NB4 (cell line): ENCODE data around the gene SUGP1.

Experiments used
- DNase-seq: peaks from one replicate; pipeline ENCODE4 v3.0.0; 2010; ENCODE audit warnings: low read depth
- H3K4me3 ChIP-seq: one replicate; pipeline ENCODE4 v1.5.1; 2011; ENCODE audit warnings: mild to moderate bottlenecking, low read depth, low read length, moderate library complexity
- CTCF ChIP-seq: IDR thresholded peaks from one replicate; pipeline ENCODE4 v1.5.1; 2012; ENCODE audit warnings: low read depth, low read length
- MAX ChIP-seq: IDR thresholded peaks from 2 replicates; pipeline ENCODE4 v1.6.1; 2011; ENCODE audit warnings: low read depth, low read length
- MYC ChIP-seq: IDR thresholded peaks from 2 replicates; pipeline ENCODE4 v1.6.1; 2011; ENCODE audit warnings: low read depth, low read length
- POLR2A ChIP-seq: IDR thresholded peaks from 2 replicates; pipeline ENCODE4 v1.6.1; 2011; ENCODE audit warnings: mild to moderate bottlenecking; ENCODE audit not compliant: insufficient read length; ENCODE audit errors: extremely low read depth

The SUGP1 gene

GRCh38 chr19:19334063-19334988 lies 14.0 kb upstream of the SUGP1 start:
- no peak overlapping the region for H3K4me3 ChIP-seq

GRCh38 chr19:19329126-19329525 lies 8.8 kb upstream of the SUGP1 start:
- H3K4me3 ChIP-seq: no peak overlapping the region
- no peak for DNase-seq
- TF ChIP-seq MYC: no peak
- TF ChIP-seq POLR2A: no peak
- no peak for TF ChIP-seq CTCF
- TF ChIP-seq MAX: no peak

More at GRCh38 chr19:19334063-19334988, 14.0 kb upstream of the SUGP1 start:
- no peak for DNase-seq
- TF ChIP-seq CTCF (no peak), POLR2A (no peak), MYC (no peak)

GRCh38 chr19:19327672-19328071 lies 7.4 kb upstream of the SUGP1 start:
- no peak overlapping the region for H3K4me3 ChIP-seq
- no peak for TF ChIP-seq POLR2A
- no peak for TF ChIP-seq MAX
- no peak for TF ChIP-seq CTCF
- TF ChIP-seq MYC: no peak
- DNase-seq: no peak

- no peak overlapping the region for H3K4me3 ChIP-seq
- DNase-seq: no peak
- TF ChIP-seq MYC (no peak), MAX (no peak), CTCF (no peak), POLR2A (no peak)
These were observed 3.9 kb upstream of the SUGP1 start for GRCh38 chr19:19324059-19324770.

- DNase-seq: peak; percentile 60
- TF ChIP-seq CTCF (no peak), MAX (no peak; the same call in 1 of the 2 replicates), MYC (no peak), POLR2A (no peak)
- peak overlapping the region; percentile 97 for H3K4me3 ChIP-seq
These were observed 850 bp upstream of the SUGP1 start for GRCh38 chr19:19321141-19321577.
